IMR-90 (cell line): ENCODE measurements around the gene NFX1. TPM values are rescaled to one million over a fixed set of nuclear protein-coding genes. Genes with fewer than 3 reads are reported as not detected.

ENCODE experiments used
- ATAC-seq: fragments of 200-7000 bp; cut with Tn5 transposase; 2 replicates; pipeline ENCODE4 v1.9.1; 2020; ENCODE audit warnings: low read depth, mild to moderate bottlenecking, moderate library complexity
- BruUV-seq: library from RNA; stranded (reverse); fragments of 400-500 nt; replicated peaks from 2 replicates; lab custom pipeline; 2021; lab: Mats Ljungman, UMichigan
- CTCF ChIA-PET: fragments of 300-600 bp; formaldehyde crosslinking; extraction: SDS; loops from one replicate; lab custom pipeline; 2021; ENCODE audit warnings: antibody characterized with exemption; lab: Yijun Ruan, JAX
- POLR2A ChIA-PET: fragments of 300-600 bp; sonication (Branson Sonifier 250); formaldehyde crosslinking; loops from one replicate; lab custom pipeline; 2022; ENCODE audit warnings: antibody characterized with exemption; ENCODE audit not compliant: unreplicated experiment; lab: Charles Lee
- DNase-seq: peaks from one replicate; pipeline ENCODE4 v3.0.0; 2013
- H2AFZ ChIP-seq: replicated peaks from 2 replicates; pipeline ENCODE3; 2013; ENCODE audit warnings: low read length, mild to moderate bottlenecking; ENCODE audit not compliant: poor library complexity
- H2AK5ac ChIP-seq: 2 replicates; pipeline ENCODE4 v1.6.1; 2013; ENCODE audit warnings: low read depth, low read length, inconsistent platforms
- H2AK9ac ChIP-seq: replicated peaks from 2 replicates; pipeline ENCODE3; 2013; ENCODE audit warnings: mild to moderate bottlenecking, low read depth, low read length, moderate library complexity; ENCODE audit not compliant: poor library complexity
- H2BK120ac ChIP-seq: 2 replicates; pipeline ENCODE4 v1.6.1; 2013; ENCODE audit warnings: low read depth, low read length, inconsistent platforms
- H2BK15ac ChIP-seq: 3 replicates; pipeline ENCODE4 v1.6.1; 2013; ENCODE audit warnings: low read depth, low read length, inconsistent platforms
- H2BK20ac ChIP-seq: 2 replicates; pipeline ENCODE4 v1.6.1; 2013; ENCODE audit warnings: low read depth, mild to moderate bottlenecking, inconsistent platforms, low read length, moderate library complexity
- H2BK5ac ChIP-seq: 2 replicates; pipeline ENCODE4 v1.6.1; 2013; ENCODE audit warnings: mild to moderate bottlenecking, low read depth, low read length, inconsistent platforms; ENCODE audit not compliant: poor library complexity, severe bottlenecking
- H3K14ac ChIP-seq: replicated peaks from 2 replicates; pipeline ENCODE4 v1.6.1; 2013; ENCODE audit warnings: low read depth, low read length, inconsistent platforms
- H3K18ac ChIP-seq: 2 replicates; pipeline ENCODE4 v1.6.1; 2013; ENCODE audit warnings: low read depth, low read length, control low read depth
- H3K23ac ChIP-seq: 2 replicates; pipeline ENCODE4 v1.6.1; 2013; ENCODE audit warnings: low read depth, low read length, inconsistent platforms
- H3K27ac ChIP-seq: 2 replicates; pipeline ENCODE4 v1.5.1; 2013; ENCODE audit warnings: mild to moderate bottlenecking, control low read depth, low read length; ENCODE audit not compliant: insufficient read depth
- H3K27me3 ChIP-seq: 2 replicates; pipeline ENCODE4 v1.6.1; 2013; ENCODE audit warnings: low read length; ENCODE audit not compliant: control insufficient read depth, insufficient read depth
- H3K36me3 ChIP-seq: 2 replicates; pipeline ENCODE4 v1.6.1; 2013; ENCODE audit warnings: low read length, mixed read lengths; ENCODE audit not compliant: control insufficient read depth, insufficient read depth
- H3K4ac ChIP-seq: 2 replicates; pipeline ENCODE4 v1.6.1; 2013; ENCODE audit warnings: low read depth, low read length, inconsistent platforms
- H3K4me1 ChIP-seq: 2 replicates; pipeline ENCODE4 v1.6.1; 2013; ENCODE audit warnings: low read length, mixed read lengths; ENCODE audit not compliant: control insufficient read depth, insufficient read depth
- H3K4me2 ChIP-seq: 2 replicates; pipeline ENCODE4 v1.6.1; 2013; ENCODE audit warnings: low read depth, mild to moderate bottlenecking, control low read depth, low read length, moderate library complexity
- H3K4me3 ChIP-seq: 2 replicates; pipeline ENCODE4 v1.5.1; 2013; ENCODE audit warnings: low read depth, mild to moderate bottlenecking, control low read depth, low read length, moderate library complexity; ENCODE audit not compliant: insufficient read depth
- H3K56ac ChIP-seq: 2 replicates; pipeline ENCODE4 v1.6.1; 2013; ENCODE audit warnings: low read length, inconsistent platforms; ENCODE audit not compliant: insufficient read depth; ENCODE audit errors: extremely low read depth
- H3K79me1 ChIP-seq, 2 experiments: 2 replicates each; pipeline ENCODE4 v1.6.1; 2013; ENCODE audit warnings: low read length in 2 of 2, inconsistent platforms in 1 of 2, low read depth in 1 of 2
- H3K9ac ChIP-seq: 2 replicates; pipeline ENCODE4 v1.6.1; 2013; ENCODE audit warnings: low read depth, low read length, control low read depth
- H3K9me1 ChIP-seq: 2 replicates; pipeline ENCODE4 v1.6.1; 2013; ENCODE audit warnings: low read length, inconsistent platforms; ENCODE audit not compliant: insufficient read depth
- H3K9me3 ChIP-seq: 2 replicates; pipeline ENCODE4 v1.6.1; 2013; ENCODE audit warnings: low read length; ENCODE audit not compliant: control insufficient read depth, insufficient read depth
- H4K20me1 ChIP-seq: 2 replicates; pipeline ENCODE4 v1.6.1; 2013; ENCODE audit warnings: low read length, inconsistent platforms; ENCODE audit not compliant: insufficient read depth
- H4K5ac ChIP-seq: 2 replicates; pipeline ENCODE4 v1.6.1; 2013; ENCODE audit warnings: mild to moderate bottlenecking, low read depth, low read length, control low read depth
- H4K8ac ChIP-seq, 2 experiments: 2 replicates each; pipeline ENCODE4 v1.6.1; 2013; ENCODE audit warnings: low read depth in 2 of 2, low read length in 2 of 2, control low read depth in 1 of 2, inconsistent platforms in 1 of 2
- H4K91ac ChIP-seq: 2 replicates; pipeline ENCODE4 v1.6.1; 2013; ENCODE audit warnings: low read depth, low read length, inconsistent platforms; ENCODE audit not compliant: insufficient read depth
- BHLHE40 ChIP-seq: fragments of 150-350 bp; IDR thresholded peaks from 2 replicates; pipeline ENCODE4 v1.6.1; 2016; ENCODE audit warnings: mild to moderate bottlenecking, low read depth, low read length
- FOS ChIP-seq: fragments of 150-350 bp; IDR thresholded peaks from 2 replicates; pipeline ENCODE4 v1.6.1; 2016; ENCODE audit warnings: low read depth, low read length
- MAZ ChIP-seq: IDR thresholded peaks from 2 replicates; pipeline ENCODE4 v1.6.1; 2012; ENCODE audit warnings: low read depth, mild to moderate bottlenecking, low read length, improper control_type of control experiment, moderate library complexity, borderline replicate concordance
- MXI1 ChIP-seq: IDR thresholded peaks from 2 replicates; pipeline ENCODE4 v1.6.1; 2012; ENCODE audit warnings: low read depth, mild to moderate bottlenecking, low read length, moderate library complexity, borderline replicate concordance
- POLR2A ChIP-seq: IDR thresholded peaks from 2 replicates; pipeline ENCODE4 v1.6.1; 2012; ENCODE audit warnings: mild to moderate bottlenecking, low read depth, low read length
- RFX5 ChIP-seq: IDR thresholded peaks from 2 replicates; pipeline ENCODE4 v1.8.0; 2012; ENCODE audit warnings: low read depth, mild to moderate bottlenecking, low read length, moderate library complexity
- WGBS, 2 experiments: methylation state at CpG; one replicate each; pipeline versions ENCODE4 v1.1.5 to v1.1.7; 2013; ENCODE audit warnings: missing lambda C conversion rate in 2 of 2; ENCODE audit not compliant: insufficient read length in 1 of 2; ENCODE audit errors: extremely low coverage in 2 of 2; 5-methylcytosine and 5-hydroxymethylcytosine counted together
- dilution Hi-C: fragments of 300-500 bp; cut with HindIII; formaldehyde crosslinking; loops from one replicate; pipeline ENCODE4 v1.14.3; 2018; ENCODE audit warnings: low sequenced_read_pairs; ENCODE audit not compliant: unreplicated experiment
- in situ Hi-C: fragments of 300-500 bp; cut with MboI; formaldehyde crosslinking; loops from 3 replicates; pipeline ENCODE4 v1.14.3; 2019; ENCODE audit warnings: low sequenced_read_pairs, inconsistent platforms, mixed read lengths
- intact Hi-C: fragments of 100-400 bp; cut with micrococcal nuclease; formaldehyde crosslinking; loops from 2 replicates; pipeline ENCODE4 v1.10.0; 2022
- polyA plus RNA-seq, 3 experiments: library from polyadenylated mRNA; depleted of rRNA; stranded (reverse); fragments of >200 nt; gene quantifications; 2 replicates each; pipeline ENCODE4 v1.2.3, GENCODE V29; 2012; ENCODE audit warnings: low replicate concordance in 1 of 3
- total RNA-seq: library from RNA; depleted of rRNA; stranded (reverse); fragments of >200 nt; gene quantifications from 2 replicates; pipeline ENCODE4 v1.2.3, GENCODE V29; 2012
- TF ChIP-seq, protein P1 (sequence below): fragments of 150-350 bp; IDR thresholded peaks from 2 replicates; pipeline ENCODE4 v1.6.1; 2017; ENCODE audit warnings: mild to moderate bottlenecking, antibody characterized with exemption, low read length, low read depth

NFX1 gene
- total and polyA plus RNA-seq, 2 of the 4 experiments (the other 2 are of a cell fraction): 27.0 to 36.0 TPM

DNA sequence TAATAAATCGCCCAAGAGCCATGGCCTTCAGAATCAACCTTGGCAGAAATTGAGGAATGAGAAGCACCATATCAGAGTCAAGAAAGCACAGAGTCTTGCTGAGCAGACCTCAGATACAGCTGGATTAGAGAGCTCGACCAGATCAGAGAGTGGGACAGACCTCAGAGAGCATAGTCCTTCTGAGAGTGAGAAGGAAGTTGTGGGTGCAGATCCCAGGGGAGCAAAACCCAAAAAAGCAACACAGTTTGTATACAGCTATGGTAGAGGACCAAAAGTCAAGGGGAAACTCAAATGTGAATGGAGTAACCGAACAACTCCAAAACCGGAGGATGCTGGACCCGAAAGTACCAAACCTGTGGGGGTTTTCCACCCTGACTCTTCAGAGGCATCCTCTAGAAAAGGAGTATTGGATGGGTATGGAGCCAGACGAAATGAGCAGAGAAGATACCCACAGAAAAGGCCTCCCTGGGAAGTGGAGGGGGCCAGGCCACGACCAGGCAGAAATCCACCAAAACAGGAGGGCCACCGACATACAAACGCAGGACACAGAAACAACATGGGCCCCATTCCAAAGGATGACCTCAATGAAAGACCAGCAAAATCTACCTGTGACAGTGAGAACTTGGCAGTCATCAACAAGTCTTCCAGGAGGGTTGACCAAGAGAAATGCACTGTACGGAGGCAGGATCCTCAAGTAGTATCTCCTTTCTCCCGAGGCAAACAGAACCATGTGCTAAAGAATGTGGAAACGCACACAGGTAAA, 4.5 kb downstream of the NFX1 start:
- H2BK5ac ChIP-seq: no peak overlapping the region

More for the DNA sequence above, 4.5 kb downstream of the NFX1 start:
- H2AFZ ChIP-seq: no peak overlapping the region
- DNase-seq: no peak
- no peak overlapping the region for H3K27ac ChIP-seq
- H3K56ac ChIP-seq: no peak overlapping the region
- BruUV-seq: TSS peak; percentile 39
- H3K9me1 ChIP-seq: peaks cover 10% of the 10 kb centered on the region
- H3K9ac ChIP-seq: no peak overlapping the region
- CTCF ChIA-PET: interaction anchor here (0.6 kb wide), 1 partner anchor 8 kb away, joined by 5 read pairs; no protein-coding TSS in a partner anchor
- H3K4me3 ChIP-seq: no peak overlapping the region
- TF ChIP-seq FOS (no peak), RFX5 (no peak), MAZ (no peak), BHLHE40 (no peak), POLR2A (no peak), MXI1 (no peak)
- TF ChIP-seq, protein P1, sequence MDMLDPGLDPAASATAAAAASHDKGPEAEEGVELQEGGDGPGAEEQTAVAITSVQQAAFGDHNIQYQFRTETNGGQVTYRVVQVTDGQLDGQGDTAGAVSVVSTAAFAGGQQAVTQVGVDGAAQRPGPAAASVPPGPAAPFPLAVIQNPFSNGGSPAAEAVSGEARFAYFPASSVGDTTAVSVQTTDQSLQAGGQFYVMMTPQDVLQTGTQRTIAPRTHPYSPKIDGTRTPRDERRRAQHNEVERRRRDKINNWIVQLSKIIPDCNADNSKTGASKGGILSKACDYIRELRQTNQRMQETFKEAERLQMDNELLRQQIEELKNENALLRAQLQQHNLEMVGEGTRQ: no peak
- H3K14ac ChIP-seq: no peak overlapping the region
- no peak overlapping the region for H4K91ac ChIP-seq
- intact Hi-C loops (loop anchor here (10.0 kb wide), 1 partner anchor 60 kb away; no protein-coding TSS in a partner anchor), dilution Hi-C loops (loop anchor here (25.0 kb wide), 1 partner anchor 167 kb away; the partner anchor contains the start of gene NOL6), in situ Hi-C loops (loop anchor here (5.0 kb wide), 1 partner anchor 172 kb away; no protein-coding TSS in a partner anchor)
- peak overlapping the region; percentile 35 for H2AK9ac ChIP-seq
- ATAC-seq: no peak
- WGBS, 2 experiments: 100% methylated on average over 3 of the region's 12 CpGs; no CpG with 5 or more reads in 1 of the 2 experiments
- no peak overlapping the region for H3K4me2 ChIP-seq
- H3K18ac ChIP-seq: no peak overlapping the region
- peak overlapping the region; percentile 13; the same call in 1 of the 2 replicates for H2AK5ac ChIP-seq
- peaks cover 50 to 89% of the 10 kb centered on the region in 2 experiments for H3K79me1 ChIP-seq
- H4K20me1 ChIP-seq: 0 out of 2 replicates have a peak, but pooled peaks cover 4% of the 10 kb centered on the region
- H3K27me3 ChIP-seq: no peaks in the 10 kb centered on the region
- peaks cover 5% of the 10 kb centered on the region; the same call in 1 of the 2 replicates for H3K4me1 ChIP-seq
- POLR2A ChIA-PET: no interaction called here
- H3K4ac ChIP-seq: no peak overlapping the region
- no peak overlapping the region for H2BK120ac ChIP-seq
- no peak overlapping the region for H4K5ac ChIP-seq
- no peak overlapping the region for H2BK15ac ChIP-seq
- H2BK20ac ChIP-seq: no peak overlapping the region
- H3K23ac ChIP-seq: no peak overlapping the region
- no peak overlapping the region for H4K8ac ChIP-seq
- no peaks in the 10 kb centered on the region for H3K9me3 ChIP-seq
- peaks cover 37% of the 10 kb centered on the region for H3K36me3 ChIP-seq
